Activated T-helper 1 cell treated with Interleukin-2 at 50 U/mL for 16 hours (primary cell): Measurements from ENCODE around the gene SERTAD4.

ENCODE experiments used
- DNase-seq: peaks from one replicate; pipeline ENCODE4 v3.0.0-alpha.2; 2020; ENCODE audit warnings: low read depth

SERTAD4 gene

GRCh38 chr1:210233216-210233494 is 559 bp downstream of the SERTAD4 start:
- no peak for DNase-seq

- DNase-seq = no peak
Observed at GRCh38 chr1:210233495-210234328, 1.1 kb downstream of the SERTAD4 start.

GRCh38 chr1:210234329-210234757 is 1.7 kb downstream of the SERTAD4 start:
- DNase-seq = no peak

- DNase-seq = no peak
Observed at GRCh38 chr1:210235363-210236053, 2.9 kb downstream of the SERTAD4 start.

GRCh38 chr1:210236386-210236839 is 3.8 kb downstream of the SERTAD4 start:
- no peak for DNase-seq

- DNase-seq = no peak
Observed at GRCh38 chr1:210236840-210237409, 4.3 kb downstream of the SERTAD4 start.

- no peak for DNase-seq
Observed at GRCh38 chr1:210237479-210237878, 4.9 kb downstream of the SERTAD4 start.

GRCh38 chr1:210237981-210238380 is 5.4 kb downstream of the SERTAD4 start:
- DNase-seq = no peak

- no peak for DNase-seq
Observed at GRCh38 chr1:210239349-210240111, 6.9 kb downstream of the SERTAD4 start.

- DNase-seq = no peak
Observed at GRCh38 chr1:210241121-210241520, 8.5 kb downstream of the SERTAD4 start.

GRCh38 chr1:210244746-210245367 is 12.3 kb downstream of the SERTAD4 start:
- no peak for DNase-seq

- DNase-seq = no peak
Observed at GRCh38 chr1:210246447-210246846, 13.9 kb downstream of the SERTAD4 start.

- no peak for DNase-seq
Observed at GRCh38 chr1:210248341-210248740, 15.7 kb downstream of the SERTAD4 start.

GRCh38 chr1:210250665-210250997 is 18.0 kb downstream of the SERTAD4 start:
- no peak for DNase-seq

GRCh38 chr1:210250998-210251679 is 18.5 kb downstream of the SERTAD4 start:
- no peak for DNase-seq

GRCh38 chr1:210251680-210252490 is 19.3 kb downstream of the SERTAD4 start:
- DNase-seq = no peak

- DNase-seq = no peak
Observed at GRCh38 chr1:210252621-210253051, 20.0 kb downstream of the SERTAD4 start.

- DNase-seq = no peak
Observed at GRCh38 chr1:210254298-210254697, 21.7 kb downstream of the SERTAD4 start.

GRCh38 chr1:210257698-210258529 is 25.3 kb downstream of the SERTAD4 start:
- no peak for DNase-seq

- no peak for DNase-seq
Observed at GRCh38 chr1:210259561-210259960, 27.0 kb downstream of the SERTAD4 start.
